Stimulated activated CD4-positive, alpha-beta T cell treated with anti-CD3 and anti-CD28 coated beads, Interleukin-1b, Interleukin-23, amount 100 ng/mL, for 1 hour (primary cell): Measurements from ENCODE around the gene PRKCQ.

Experiments used
- DNase-seq, 2 donors: peaks; one replicate each; pipeline ENCODE4 v3.0.0-alpha.2; 2020; ENCODE audit warnings: low read depth in 2 of 2

The PRKCQ gene

GRCh38 chr10:6567884-6568283 is 12.2 kb downstream of the PRKCQ start:
- no peak for DNase-seq

GRCh38 chr10:6567203-6567703 is 12.8 kb downstream of the PRKCQ start:
- no peak for DNase-seq

GRCh38 chr10:6565588-6565987 is 14.5 kb downstream of the PRKCQ start:
- DNase-seq: no peak

DNA sequence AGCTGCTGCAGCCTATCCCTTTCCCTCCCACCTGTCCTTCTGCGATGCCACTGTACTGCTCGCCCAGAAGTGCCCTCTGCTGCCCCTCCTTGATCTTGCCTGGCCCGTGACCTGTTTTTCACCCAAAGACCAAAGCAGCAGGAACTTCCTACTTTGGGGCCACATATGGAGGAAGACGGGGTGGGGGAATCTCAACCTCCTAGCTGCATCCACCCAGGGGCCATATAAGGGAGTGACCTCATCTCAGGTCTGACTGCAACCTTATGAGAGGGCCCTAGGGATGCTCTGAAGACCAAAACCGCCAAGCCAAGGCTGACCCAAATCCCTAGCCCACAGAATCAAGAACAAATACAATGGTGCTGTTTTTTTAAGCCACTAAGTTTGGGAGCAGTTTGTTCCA is 15.7 kb downstream of the PRKCQ start:
- DNase-seq: no peak

GRCh38 chr10:6563731-6564130 is 16.3 kb downstream of the PRKCQ start:
- no peak for DNase-seq

DNA sequence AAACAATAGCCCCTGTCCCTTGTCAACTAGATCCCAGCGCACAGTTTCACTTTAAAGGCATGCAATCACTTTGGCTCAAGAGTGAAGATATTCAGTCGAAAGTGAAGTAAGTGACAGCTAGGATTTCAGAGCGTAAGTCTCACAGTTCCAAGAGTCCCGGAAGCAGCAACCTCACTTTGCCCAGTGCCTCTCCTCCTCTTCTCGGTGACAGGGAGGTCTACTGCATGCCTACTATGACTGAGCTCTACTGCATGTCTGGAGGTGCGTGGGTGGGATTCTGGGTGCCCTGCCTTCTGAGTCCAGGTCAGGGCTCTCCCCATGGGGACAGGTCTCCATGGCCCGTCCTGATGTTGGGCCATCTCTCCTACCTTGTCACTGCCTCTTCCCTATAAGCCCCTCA is 17.0 kb downstream of the PRKCQ start:
- no peak for DNase-seq

- DNase-seq: no peak
Measured at GRCh38 chr10:6562221-6562620, 17.9 kb downstream of the PRKCQ start.

DNA sequence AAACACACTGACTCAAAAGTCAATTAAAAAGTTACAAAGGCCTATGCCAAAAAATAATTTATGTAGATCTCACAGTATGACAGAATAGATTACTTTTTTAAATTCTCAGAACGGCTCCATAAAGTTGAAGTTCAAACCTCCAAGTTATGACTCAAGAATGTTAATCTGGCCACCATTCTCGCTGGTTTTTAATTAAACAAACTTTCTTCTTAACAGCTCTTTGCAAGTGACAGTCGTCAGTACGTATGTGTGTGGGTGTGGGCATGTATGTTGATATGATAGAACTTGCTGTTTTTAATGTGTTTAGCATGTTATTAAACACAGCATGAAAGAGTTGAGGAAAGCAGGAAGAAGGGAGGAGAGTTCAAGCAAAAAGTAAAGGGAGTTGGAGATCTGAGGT is 18.5 kb downstream of the PRKCQ start:
- no peak for DNase-seq

- no peak for DNase-seq
Measured at GRCh38 chr10:6558759-6559461, 21.2 kb downstream of the PRKCQ start.

DNA sequence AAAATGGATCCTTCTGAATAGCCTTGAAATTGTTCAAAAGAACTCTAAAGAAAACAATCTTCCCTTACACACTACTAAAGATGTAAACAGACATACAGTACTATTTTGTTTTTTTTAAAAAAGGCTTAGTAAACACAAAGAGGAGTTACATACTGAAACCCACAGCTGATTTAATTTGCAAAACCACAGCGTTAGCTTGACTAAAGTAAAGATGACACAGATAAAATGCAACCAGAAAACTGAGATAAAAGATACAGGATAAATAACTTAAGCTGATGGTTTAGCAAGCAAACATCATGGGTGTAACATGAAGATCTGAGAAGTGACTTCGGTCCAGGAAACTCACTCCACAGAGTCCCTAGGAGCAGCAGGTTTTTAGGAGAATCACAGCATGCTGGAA is 21.8 kb downstream of the PRKCQ start:
- no peak for DNase-seq

DNA sequence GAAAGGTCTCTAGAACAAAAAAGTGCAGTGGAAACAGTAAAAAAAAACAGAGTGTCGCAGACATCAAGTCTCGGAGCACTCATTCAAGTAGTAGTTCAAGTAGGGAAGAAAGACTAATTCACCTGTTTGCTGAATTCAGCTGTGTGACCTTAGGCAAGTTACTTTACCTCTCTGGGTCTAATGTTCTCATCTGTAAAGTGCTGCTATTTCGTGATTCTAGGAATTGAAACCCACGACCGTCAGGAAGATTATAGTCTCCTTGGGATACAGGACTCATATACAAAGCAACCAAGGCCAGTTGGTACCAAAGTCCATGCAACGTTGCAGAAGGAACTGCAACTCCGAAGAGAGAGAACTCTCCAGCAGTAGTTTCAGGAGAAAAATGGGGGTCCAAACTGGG is 26.1 kb downstream of the PRKCQ start:
- no peak for DNase-seq

DNA sequence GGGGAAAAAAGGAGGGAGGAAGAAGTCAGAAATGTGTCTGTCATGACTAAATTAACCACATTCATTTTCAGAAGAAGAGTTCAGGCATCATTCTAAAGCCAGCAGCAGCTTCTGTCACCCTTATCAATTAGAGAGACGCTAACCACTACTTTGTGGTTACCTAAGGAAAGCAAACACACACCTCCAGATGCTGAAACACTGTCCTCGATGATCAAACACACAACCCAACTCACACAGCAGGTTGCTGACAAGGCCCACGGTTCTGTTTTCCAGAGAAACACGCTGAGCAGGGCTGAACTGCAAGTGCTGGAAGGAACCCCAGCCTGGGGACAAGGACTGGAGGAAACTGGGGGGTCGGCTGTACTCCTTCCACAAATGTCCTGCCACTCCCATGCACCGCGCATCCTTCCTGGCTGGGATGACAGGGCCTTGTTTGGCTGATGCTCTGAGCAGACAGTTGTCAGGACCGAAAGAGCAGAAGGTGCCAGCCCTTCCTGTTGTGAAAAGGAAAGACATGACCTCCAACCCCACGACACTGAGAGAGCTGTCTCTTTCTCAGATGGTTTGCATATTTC is 36.6 kb downstream of the PRKCQ start:
- peak in 1 of 2 donors; percentile 6 for DNase-seq

GRCh38 chr10:6542999-6543430 is 37.1 kb downstream of the PRKCQ start:
- no peak for DNase-seq

GRCh38 chr10:6539833-6540232 is 40.2 kb downstream of the PRKCQ start:
- no peak for DNase-seq

DNA sequence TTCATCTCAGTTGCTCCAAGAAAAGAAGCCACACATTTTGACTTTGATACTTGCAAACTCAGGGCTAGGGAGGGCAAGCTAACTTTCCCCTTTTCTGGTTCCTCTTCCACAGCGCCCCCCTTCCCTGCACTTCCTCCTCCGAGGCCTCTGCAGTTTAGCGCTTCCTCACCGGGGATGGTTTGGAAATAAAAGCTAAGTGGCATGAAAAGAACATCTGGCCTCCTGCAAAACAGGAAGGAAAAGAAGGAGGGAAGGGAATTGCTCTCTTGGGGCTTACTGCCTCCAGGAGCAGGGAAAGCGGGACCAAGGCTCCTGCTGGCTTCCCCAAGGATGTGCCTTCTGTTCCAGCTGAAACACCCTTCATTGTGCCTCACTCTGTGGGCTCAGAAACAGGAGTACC is 42.3 kb downstream of the PRKCQ start:
- DNase-seq: no peak

DNA sequence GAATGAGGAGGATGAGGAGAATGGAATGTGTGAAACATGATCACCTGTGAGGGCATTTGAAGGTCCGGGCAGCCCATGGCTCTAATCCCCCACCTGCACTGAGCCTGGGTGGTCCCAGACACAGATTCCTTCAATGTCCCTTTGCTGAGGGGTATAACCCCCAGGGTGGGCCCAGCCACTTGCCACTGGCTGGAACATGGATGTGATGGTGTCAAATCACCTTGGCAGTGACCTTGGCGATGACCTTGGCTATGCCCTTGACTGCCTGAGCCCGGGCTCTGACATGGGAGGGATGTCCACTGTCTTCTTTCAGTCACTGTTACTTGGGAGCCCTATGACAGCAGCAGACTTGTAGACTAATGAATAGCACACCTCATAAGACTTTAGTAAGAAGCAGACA is 44.0 kb downstream of the PRKCQ start:
- no peak for DNase-seq

- no peak for DNase-seq
Measured at GRCh38 chr10:6535156-6535764, 44.8 kb downstream of the PRKCQ start.

DNA sequence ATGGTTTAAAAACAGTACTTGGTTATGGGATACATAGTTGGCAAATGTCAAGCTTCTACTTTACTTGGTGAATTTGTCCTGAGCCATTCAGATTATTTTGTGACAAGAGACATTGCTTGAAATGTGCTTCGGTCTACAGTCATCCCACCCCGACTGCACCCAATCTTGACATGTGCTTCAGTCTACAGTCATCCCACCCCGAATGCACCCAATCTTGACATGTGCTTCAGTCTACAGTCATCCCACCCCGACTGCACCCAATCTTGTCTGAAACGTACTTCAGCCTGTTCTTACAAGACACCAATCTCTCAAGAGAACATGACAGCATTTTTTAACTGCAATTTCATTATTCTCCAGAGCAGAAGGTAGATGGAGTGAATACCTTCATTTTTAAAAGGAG is 47.8 kb downstream of the PRKCQ start:
- no peak for DNase-seq

DNA sequence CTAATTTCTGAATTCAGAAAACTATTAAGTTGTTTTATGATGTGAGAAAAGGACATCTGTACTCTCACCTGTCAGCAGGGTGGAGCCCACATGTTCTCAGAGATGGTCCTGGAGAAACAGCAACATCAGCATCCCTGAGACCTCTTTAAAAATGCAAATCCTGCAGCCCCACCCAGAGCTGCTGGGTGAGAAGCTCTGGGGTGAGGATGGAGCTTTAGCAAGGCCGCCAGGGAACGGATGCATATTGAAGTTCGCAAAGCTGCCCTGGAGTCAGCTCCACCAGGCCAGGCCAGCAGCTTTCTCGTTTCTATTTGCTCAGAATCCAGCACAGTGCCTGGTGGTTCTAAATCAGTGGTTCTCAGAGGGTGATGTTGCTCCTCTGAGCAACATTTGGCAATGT is 49.1 kb downstream of the PRKCQ start:
- no peak for DNase-seq

- peak; percentile 20 to 30 for DNase-seq
Measured at GRCh38 chr10:6530211-6530840, 49.8 kb downstream of the PRKCQ start.

DNA sequence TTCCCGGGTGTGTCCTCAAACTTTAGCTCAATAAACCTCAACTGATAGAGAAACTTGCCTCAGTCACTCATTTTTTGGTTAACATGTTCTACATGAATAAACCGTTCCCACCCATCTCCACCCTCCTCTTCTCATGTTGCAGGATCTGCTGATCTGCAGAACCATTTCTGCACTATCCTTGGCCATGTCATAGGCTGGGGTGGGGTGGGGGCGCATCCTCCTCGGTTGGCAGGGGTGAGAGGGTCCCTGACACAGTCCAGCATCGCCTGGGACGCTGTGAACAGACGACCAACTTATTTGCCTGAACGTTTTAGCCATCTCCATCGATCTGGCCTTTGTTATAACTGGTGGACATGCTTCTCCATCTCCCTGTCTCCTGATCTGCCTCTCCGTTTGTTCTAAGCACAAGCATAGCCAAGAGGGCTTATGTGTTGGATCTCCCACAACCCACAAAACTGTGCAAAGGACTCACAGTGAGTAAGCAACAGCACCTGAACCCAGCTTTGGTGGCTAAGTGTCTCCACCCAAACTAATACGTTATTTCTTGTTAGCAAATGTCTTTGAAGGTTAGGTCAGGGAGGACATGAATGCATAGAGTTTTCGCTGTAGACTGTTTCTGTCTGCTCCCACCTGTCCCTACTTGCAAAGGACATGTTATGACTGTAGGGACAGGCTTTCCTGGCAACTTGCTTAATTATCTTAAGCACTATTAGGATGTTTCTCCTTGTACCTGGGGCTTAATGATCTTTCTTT is 51.7 kb downstream of the PRKCQ start:
- no peak for DNase-seq

- DNase-seq: no peak
Measured at GRCh38 chr10:6525599-6526165, 54.4 kb downstream of the PRKCQ start.
